GM12878 (cell line): ENCODE results near the gene PRR23A. TPM values are rescaled to one million over a fixed set of nuclear protein-coding genes. Genes with fewer than 3 reads are reported as not detected.

Source experiments
- ATAC-seq: fragments of 200-7000 bp; cut with Tn5 transposase; 3 replicates; pipeline ENCODE4 v1.9.1; 2020; ENCODE audit warnings: mild to moderate bottlenecking, moderate library complexity
- BruUV-seq: library from RNA; stranded (reverse); fragments of 400-500 nt; replicated peaks from 2 replicates; lab custom pipeline; 2021; lab: Mats Ljungman, UMichigan
- CTCF ChIA-PET: fragments of 300-600 bp; sonication (Branson Sonifier 250); formaldehyde crosslinking; extraction: SDS; loops from one replicate; lab custom pipeline; 2021; ENCODE audit warnings: inconsistent platforms; lab: Yijun Ruan, JAX
- POLR2A ChIA-PET: fragments of 350-600 bp; formaldehyde crosslinking; extraction: SDS; loops from one replicate; lab custom pipeline; 2021; ENCODE audit warnings: inconsistent platforms; lab: Charles Lee
- RAD21 ChIA-PET: fragments of 300-600 bp; sonication (Branson Sonifier 250); formaldehyde crosslinking; loops from one replicate; lab custom pipeline; 2023; ENCODE audit warnings: antibody characterized with exemption; ENCODE audit not compliant: unreplicated experiment; lab: Charles Lee
- SMC1A ChIA-PET: fragments of 300-600 bp; sonication (Branson Sonifier 250); formaldehyde crosslinking; loops from one replicate; lab custom pipeline; 2023; ENCODE audit not compliant: unreplicated experiment, uncharacterized antibody; lab: Charles Lee
- DNase-seq: peaks from one replicate; pipeline ENCODE4 v3.0.0-alpha.2; 2011; ENCODE audit warnings: low read depth, low spot score
- FAIRE-seq: peaks from 3 replicates; lab custom pipeline; 2011; peaks lifted over from hg19 to GRCh38; lab: Jason Lieb, UNC
- H2AFZ ChIP-seq: 2 replicates; pipeline ENCODE4 v1.6.0; 2011; ENCODE audit warnings: low read depth, low read length, control low read depth; ENCODE audit not compliant: control insufficient read depth
- H3K27ac ChIP-seq: 2 replicates; pipeline ENCODE4 v1.5.1; 2011; ENCODE audit warnings: control low read depth; ENCODE audit not compliant: control insufficient read depth, insufficient read depth
- H3K27me3 ChIP-seq, 2 experiments: replicated peaks in 1 of 2; 2 replicates each; pipeline versions ENCODE4 v1.6.0 to v1.6.1; 2011; ENCODE audit warnings: low read length in 1 of 2; ENCODE audit not compliant: control insufficient read depth in 2 of 2, insufficient read depth in 2 of 2
- H3K36me3 ChIP-seq, 2 experiments: 2 replicates each; pipeline ENCODE4 v1.5.1; 2011; ENCODE audit warnings: low read length in 1 of 2; ENCODE audit not compliant: control insufficient read depth in 2 of 2, insufficient read depth in 2 of 2
- H3K4me1 ChIP-seq: 2 replicates; pipeline ENCODE4 v1.6.1; 2011; ENCODE audit warnings: mild to moderate bottlenecking, low read length, moderate library complexity, mixed read lengths; ENCODE audit not compliant: control insufficient read depth, insufficient read depth
- H3K4me2 ChIP-seq: 2 replicates; pipeline ENCODE4 v1.6.0; 2011; ENCODE audit warnings: control low read depth; ENCODE audit not compliant: control insufficient read depth, insufficient read depth
- H3K4me3 ChIP-seq: fragments of 200-600 bp; sonication (generic); 2 replicates; pipeline ENCODE4 v1.5.1; 2016
- H3K79me2 ChIP-seq: 2 replicates; pipeline ENCODE4 v1.6.0; 2011; ENCODE audit warnings: low read length; ENCODE audit not compliant: control insufficient read depth, insufficient read depth
- H3K9ac ChIP-seq: 2 replicates; pipeline ENCODE4 v1.8.0; 2011; ENCODE audit warnings: low read length, control low read depth, mixed read lengths; ENCODE audit not compliant: control insufficient read depth, insufficient read depth
- H3K9me3 ChIP-seq: replicated peaks from 3 replicates; pipeline ENCODE4 v1.5.1; 2011; ENCODE audit warnings: mild to moderate bottlenecking, low read length; ENCODE audit not compliant: control insufficient read depth, insufficient read depth
- H4K20me1 ChIP-seq: 2 replicates; pipeline ENCODE4 v1.6.0; 2011; ENCODE audit not compliant: control insufficient read depth, insufficient read depth
- CBFB ChIP-seq: IDR thresholded peaks from 2 replicates; pipeline ENCODE4 v1.6.1; 2016; ENCODE audit warnings: antibody characterized with exemption, low read depth
- ETV6 ChIP-seq, 2 experiments: fragments of 450-650 bp in 1 of 2; IDR thresholded peaks in 1 of 2; conservative IDR thresholded peaks in 1 of 2; 2 replicates each; pipeline ENCODE4 v1.6.1; 2014; ENCODE audit warnings: antibody characterized with exemption in 1 of 2, borderline replicate concordance in 1 of 2, low read depth in 1 of 2, mild to moderate bottlenecking in 1 of 2, moderate library complexity in 1 of 2
- FOXM1 ChIP-seq: IDR thresholded peaks from 2 replicates; pipeline ENCODE4 v1.6.1; 2012; ENCODE audit warnings: low read depth, mild to moderate bottlenecking, inconsistent platforms, low read length, moderate library complexity
- GATAD2B ChIP-seq: fragments of 450-650 bp; conservative IDR thresholded peaks from 2 replicates; pipeline ENCODE4 v1.6.1; 2017; ENCODE audit warnings: low read depth, mild to moderate bottlenecking, moderate library complexity
- IKZF1 ChIP-seq: fragments of 450-650 bp; conservative IDR thresholded peaks from 2 replicates; pipeline ENCODE4 v1.6.1; 2017; ENCODE audit warnings: antibody characterized with exemption, mild to moderate bottlenecking
- NFYB ChIP-seq: IDR thresholded peaks from 2 replicates; pipeline ENCODE4 v1.6.1; 2011; ENCODE audit warnings: low read depth, mild to moderate bottlenecking, low read length, improper control_type of control experiment, moderate library complexity; ENCODE audit not compliant: insufficient read depth
- NR2C1 ChIP-seq: fragments of 450-650 bp; IDR thresholded peaks from 2 replicates; pipeline ENCODE4 v1.6.1; 2017; ENCODE audit warnings: antibody characterized with exemption, mild to moderate bottlenecking, moderate library complexity
- RAD21 ChIP-seq: IDR thresholded peaks from 2 replicates; pipeline ENCODE4 v1.6.1; 2011; ENCODE audit warnings: mild to moderate bottlenecking, low read depth, low read length, moderate library complexity; ENCODE audit not compliant: insufficient read depth
- RBBP5 ChIP-seq: fragments of 200-600 bp; sonication (generic); conservative IDR thresholded peaks from 2 replicates; pipeline ENCODE4 v1.6.1; 2016
- RCOR1 ChIP-seq: conservative IDR thresholded peaks from 2 replicates; pipeline ENCODE4 v1.6.1; 2012; ENCODE audit warnings: low read depth, low read length, improper control_type of control experiment
- RELB ChIP-seq: fragments of 450-650 bp; IDR thresholded peaks from 2 replicates; pipeline ENCODE4 v1.6.1; 2017; ENCODE audit warnings: low read depth, mild to moderate bottlenecking, moderate library complexity
- SIX5 ChIP-seq: IDR thresholded peaks from 2 replicates; pipeline ENCODE4 v1.6.1; 2011; ENCODE audit warnings: mild to moderate bottlenecking, low read depth, low read length, moderate library complexity; ENCODE audit not compliant: severe bottlenecking
- SPI1 ChIP-seq: IDR thresholded peaks from 2 replicates; pipeline ENCODE4 v1.6.1; 2011; ENCODE audit warnings: low read depth, mild to moderate bottlenecking, low read length, moderate library complexity, borderline replicate concordance; ENCODE audit not compliant: insufficient read depth
- USF1 ChIP-seq: IDR thresholded peaks from 2 replicates; pipeline ENCODE4 v1.6.1; 2011; ENCODE audit warnings: borderline replicate concordance, low read depth, mild to moderate bottlenecking, moderate library complexity, mixed read lengths, low read length; ENCODE audit not compliant: insufficient read depth; ENCODE audit errors: extremely low read length
- USF2 ChIP-seq: IDR thresholded peaks from 2 replicates; pipeline ENCODE4 v1.6.1; 2011; ENCODE audit warnings: low read depth, low read length, improper control_type of control experiment, borderline replicate concordance
- WGBS: methylation state at CpG from one replicate; pipeline ENCODE4 v1.1.6; 2016; ENCODE audit warnings: low lambda C conversion rate; ENCODE audit not compliant: insufficient replicate concordance, insufficient coverage; ENCODE audit errors: missing lambda C conversion rate; 5-methylcytosine and 5-hydroxymethylcytosine counted together
- in situ Hi-C: fragments of 300-500 bp; cut with MboI; formaldehyde crosslinking; loops from 9 replicates; pipeline ENCODE4 v1.14.3; 2018; ENCODE audit warnings: mixed read lengths
- intact Hi-C: fragments of 100-400 bp; cut with micrococcal nuclease; formaldehyde crosslinking; loops from one replicate; pipeline ENCODE4 v1.14.2; 2022; ENCODE audit not compliant: unreplicated experiment
- polyA plus RNA-seq, 11 experiments: library from polyadenylated mRNA; depleted of rRNA in 4 of 11; unstranded in 6 of 11; stranded (reverse) in 5 of 11; fragments of >200 nt; fragmentation: Nextera tagmentation in 4 of 11; fragmentation: Illumina TruSeq in 1 of 11; extraction: Ambion mirVana in 4 of 11; extraction: Trizol in 1 of 11; gene quantifications; 1 replicate in 1 of 11; 2 replicates in 10 of 11; pipeline versions ENCODE4 v1.2.1 to v1.2.3, GENCODE V29; 2011 to 2016; ENCODE audit warnings: inconsistent platforms in 2 of 11, missing spikeins in 2 of 11, low read depth in 1 of 11
- total RNA-seq, 4 experiments: library from RNA; depleted of rRNA in 3 of 4; stranded (reverse); fragments of >200 nt in 3 of 4; fragmentation: Illumina TruSeq in 1 of 4; extraction: Trizol in 1 of 4; gene quantifications; 2 replicates each; pipeline versions ENCODE4 v1.2.1 to v1.2.3, GENCODE V29; 2013 to 2021

Gene PRR23A
- total and polyA plus RNA-seq, 10 of the 15 experiments (the other 5 are each of a cell fraction or from before 2014, with no cell fraction given) = not detected

- Histone ChIP-seq H2AFZ (no peak overlapping the region), H3K4me3 (no peak overlapping the region), H3K4me1 (no peaks in the 10 kb centered on the region), H3K27ac (no peak overlapping the region), H3K36me3 (no peaks in the 10 kb centered on the region), H3K9me3 (no peaks in the 10 kb centered on the region; the same call in 2 of the 3 replicates), H3K9ac (no peak overlapping the region), H3K4me2 (no peak overlapping the region), H3K27me3 (peaks cover 0 to 2% of the 10 kb centered on the region in 2 experiments; a peak in 2 of 4 replicates), H3K79me2 (no peaks in the 10 kb centered on the region), H4K20me1 (no peaks in the 10 kb centered on the region)
- SMC1A ChIA-PET = interaction anchor here (0.7 kb wide), 1 partner anchor 37 kb away, joined by 3 read pairs; no protein-coding TSS in a partner anchor
- RAD21 ChIA-PET = no interaction called here
- CTCF ChIA-PET = no interaction called here
- POLR2A ChIA-PET = no interaction called here
- ATAC-seq (no peak), DNase-seq (no peak), FAIRE-seq (no peak)
- TF ChIP-seq RELB (no peak), RAD21 (no peak), CBFB (no peak)
- no TSS peak for BruUV-seq
- intact Hi-C loops (no loop called here), in situ Hi-C loops (no loop called here)
Measured at GRCh38 chr3:138964923-138965322, 41.1 kb downstream of the PRR23A start.

DNA sequence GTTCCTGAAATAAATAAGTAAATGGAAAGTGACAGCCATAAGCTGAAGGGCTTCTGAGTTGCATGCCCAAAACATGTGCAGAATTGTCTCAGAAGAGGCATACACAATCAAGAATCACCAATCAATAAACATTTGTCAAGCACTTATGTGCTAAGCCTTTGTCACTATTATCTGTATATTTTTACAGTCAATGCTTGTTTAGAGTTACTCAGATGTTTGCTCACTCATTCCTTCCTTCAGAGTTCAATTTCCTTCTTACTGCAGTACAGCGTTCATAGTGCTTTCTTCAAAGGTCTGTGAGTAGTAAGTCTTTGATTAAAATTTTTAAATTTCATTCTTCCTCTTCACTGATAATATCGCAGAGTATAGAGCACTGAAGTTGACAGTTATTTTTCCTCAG, 41.8 kb downstream of the PRR23A start:
- Histone ChIP-seq H3K4me3 (no peak overlapping the region), H4K20me1 (no peaks in the 10 kb centered on the region), H3K9me3 (no peaks in the 10 kb centered on the region; the same call in 2 of the 3 replicates), H2AFZ (no peak overlapping the region), H3K9ac (no peak overlapping the region), H3K4me1 (no peaks in the 10 kb centered on the region), H3K79me2 (no peaks in the 10 kb centered on the region), H3K4me2 (no peak overlapping the region), H3K27me3 (peaks cover 0 to 2% of the 10 kb centered on the region in 2 experiments; a peak in 2 of 4 replicates), H3K27ac (no peak overlapping the region), H3K36me3 (no peaks in the 10 kb centered on the region)
- in situ Hi-C loops = no loop called here
- 48% methylated on average over 2 of the region's 2 CpGs for WGBS
- ATAC-seq (no peak), FAIRE-seq (no peak), DNase-seq (no peak)
- ChIA-PET POLR2A (no interaction called here), RAD21 (no interaction called here), SMC1A (no interaction called here), CTCF (no interaction called here)
- no TSS peak for BruUV-seq
- intact Hi-C loops = no loop called here
- no peak for TF ChIP-seq ETV6 (conservative IDR thresholded peaks at IDR 0.05 in 1 of 2, IDR thresholded peaks at IDR 0.05 in 1 of 2; ENCODE audit: borderline replicate concordance in 1 of 2, low read depth in 1 of 2)
- no peak for TF ChIP-seq RBBP5
- no peak for TF ChIP-seq GATAD2B
- TF ChIP-seq IKZF1 = no peak
- TF ChIP-seq USF1 = no peak
- TF ChIP-seq NR2C1 = no peak
- TF ChIP-seq USF2 = no peak
- no peak for TF ChIP-seq SPI1
- TF ChIP-seq NFYB = no peak
- no peak for TF ChIP-seq SIX5
- no peak for TF ChIP-seq RCOR1
- no peak for TF ChIP-seq FOXM1
